ENCODE results near the gene SLC25A2.

SLC25A2 gene

DNA sequence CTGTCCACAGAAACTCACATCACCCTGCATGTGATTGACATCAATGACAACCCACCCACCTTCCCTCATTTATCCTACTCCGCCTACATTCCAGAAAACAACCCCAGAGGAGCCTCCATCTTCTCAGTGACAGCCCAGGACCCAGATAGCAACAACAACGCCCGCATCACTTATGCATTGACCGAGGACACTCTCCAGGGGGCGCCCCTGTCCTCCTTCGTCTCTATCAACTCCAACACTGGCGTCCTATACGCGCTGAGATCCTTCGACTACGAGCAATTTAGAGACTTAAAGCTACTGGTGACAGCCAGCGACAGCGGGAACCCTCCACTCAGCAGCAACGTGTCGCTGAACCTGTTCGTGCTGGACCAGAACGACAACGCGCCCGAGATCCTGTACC lies 41.5 kb upstream of the SLC25A2 start:
- Histone ChIP-seq H3K9me3 (ENCODE audit: control insufficient read depth, insufficient read depth, low read length) (peaks cover 9% of the 10 kb centered on the region; the same call in 1 of the 2 replicates), H3K4me2 (ENCODE audit: low read length) (no peak overlapping the region), H3K4me3 (ENCODE audit: low read length) (no peak overlapping the region), H4K20me1 (ENCODE audit: control insufficient read depth, insufficient read depth, low read depth, low read length) (no peaks in the 10 kb centered on the region), H3K27ac (ENCODE audit: low read depth, low read length) (no peak overlapping the region), H3K9me2 (replicated peaks; ENCODE audit: control insufficient read depth, low read length) (no peaks in the 10 kb centered on the region), H3K79me2 (ENCODE audit: control insufficient read depth, low read length) (no peaks in the 10 kb centered on the region), H3F3A (ENCODE audit: control insufficient read depth, insufficient read depth) (no peaks in the 10 kb centered on the region), H3K27me3 (ENCODE audit: control insufficient read depth, low read length) (no peaks in the 10 kb centered on the region), H3K4me1 (ENCODE audit: control insufficient read depth, low read length) (peaks cover 7% of the 10 kb centered on the region), H3K36me3 (ENCODE audit: control insufficient read depth, low read length) (no peaks in the 10 kb centered on the region)
- TF ChIP-seq EZH2phosphoT487 (IDR thresholded peaks at IDR 0.05; ENCODE audit: borderline replicate concordance, low read length), result no peak
- TF ChIP-seq, protein P1, sequence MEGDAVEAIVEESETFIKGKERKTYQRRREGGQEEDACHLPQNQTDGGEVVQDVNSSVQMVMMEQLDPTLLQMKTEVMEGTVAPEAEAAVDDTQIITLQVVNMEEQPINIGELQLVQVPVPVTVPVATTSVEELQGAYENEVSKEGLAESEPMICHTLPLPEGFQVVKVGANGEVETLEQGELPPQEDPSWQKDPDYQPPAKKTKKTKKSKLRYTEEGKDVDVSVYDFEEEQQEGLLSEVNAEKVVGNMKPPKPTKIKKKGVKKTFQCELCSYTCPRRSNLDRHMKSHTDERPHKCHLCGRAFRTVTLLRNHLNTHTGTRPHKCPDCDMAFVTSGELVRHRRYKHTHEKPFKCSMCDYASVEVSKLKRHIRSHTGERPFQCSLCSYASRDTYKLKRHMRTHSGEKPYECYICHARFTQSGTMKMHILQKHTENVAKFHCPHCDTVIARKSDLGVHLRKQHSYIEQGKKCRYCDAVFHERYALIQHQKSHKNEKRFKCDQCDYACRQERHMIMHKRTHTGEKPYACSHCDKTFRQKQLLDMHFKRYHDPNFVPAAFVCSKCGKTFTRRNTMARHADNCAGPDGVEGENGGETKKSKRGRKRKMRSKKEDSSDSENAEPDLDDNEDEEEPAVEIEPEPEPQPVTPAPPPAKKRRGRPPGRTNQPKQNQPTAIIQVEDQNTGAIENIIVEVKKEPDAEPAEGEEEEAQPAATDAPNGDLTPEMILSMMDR (IDR thresholded peaks at IDR 0.05; ENCODE audit: low read depth, low read length, poor library complexity, severe bottlenecking), result no peak

DNA sequence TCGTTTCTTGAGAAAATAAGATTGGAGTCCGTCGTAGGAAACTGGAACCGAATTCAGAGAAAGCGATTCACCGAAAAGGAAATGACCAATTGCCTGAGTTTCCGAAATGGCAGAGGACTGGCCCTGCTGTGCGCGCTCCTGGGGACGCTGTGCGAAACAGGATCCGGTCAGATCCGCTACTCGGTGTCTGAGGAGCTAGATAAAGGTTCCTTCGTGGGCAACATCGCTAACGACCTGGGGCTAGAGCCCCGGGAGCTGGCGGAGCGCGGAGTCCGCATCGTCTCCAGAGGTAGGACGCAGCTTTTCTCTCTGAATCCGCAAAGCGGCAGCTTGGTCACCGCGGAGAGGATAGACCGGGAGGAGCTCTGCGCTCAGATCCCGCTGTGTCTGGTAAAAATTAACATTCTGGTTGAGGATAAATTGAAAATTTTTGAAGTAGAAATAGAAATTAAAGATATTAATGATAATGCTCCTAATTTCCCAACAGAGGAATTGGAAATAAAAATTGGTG lies 40.2 kb upstream of the SLC25A2 start:
- Histone ChIP-seq H3K4me1 (ENCODE audit: control insufficient read depth, low read length) (no peaks in the 10 kb centered on the region), H3K27me3 (ENCODE audit: control insufficient read depth, low read length) (no peaks in the 10 kb centered on the region), H3K9me3 (ENCODE audit: control insufficient read depth, insufficient read depth, low read length) (peaks cover 18% of the 10 kb centered on the region; the same call in 1 of the 2 replicates), H4K20me1 (ENCODE audit: control insufficient read depth, insufficient read depth, low read depth, low read length) (no peaks in the 10 kb centered on the region), H3K36me3 (ENCODE audit: control insufficient read depth, low read length) (no peaks in the 10 kb centered on the region), H3K4me3 (ENCODE audit: low read length) (no peak overlapping the region), H3K79me2 (ENCODE audit: control insufficient read depth, low read length) (no peaks in the 10 kb centered on the region), H3K4me2 (ENCODE audit: low read length) (no peak overlapping the region), H3K27ac (ENCODE audit: low read depth, low read length) (no peak overlapping the region), H3F3A (ENCODE audit: control insufficient read depth, insufficient read depth) (no peaks in the 10 kb centered on the region), H3K9me2 (replicated peaks; ENCODE audit: control insufficient read depth, low read length) (no peaks in the 10 kb centered on the region)
- TF ChIP-seq, protein P1 (IDR thresholded peaks at IDR 0.05; ENCODE audit: low read depth, low read length, poor library complexity, severe bottlenecking), result no peak
- TF ChIP-seq EZH2phosphoT487 (IDR thresholded peaks at IDR 0.05; ENCODE audit: borderline replicate concordance, low read length), result no peak

DNA sequence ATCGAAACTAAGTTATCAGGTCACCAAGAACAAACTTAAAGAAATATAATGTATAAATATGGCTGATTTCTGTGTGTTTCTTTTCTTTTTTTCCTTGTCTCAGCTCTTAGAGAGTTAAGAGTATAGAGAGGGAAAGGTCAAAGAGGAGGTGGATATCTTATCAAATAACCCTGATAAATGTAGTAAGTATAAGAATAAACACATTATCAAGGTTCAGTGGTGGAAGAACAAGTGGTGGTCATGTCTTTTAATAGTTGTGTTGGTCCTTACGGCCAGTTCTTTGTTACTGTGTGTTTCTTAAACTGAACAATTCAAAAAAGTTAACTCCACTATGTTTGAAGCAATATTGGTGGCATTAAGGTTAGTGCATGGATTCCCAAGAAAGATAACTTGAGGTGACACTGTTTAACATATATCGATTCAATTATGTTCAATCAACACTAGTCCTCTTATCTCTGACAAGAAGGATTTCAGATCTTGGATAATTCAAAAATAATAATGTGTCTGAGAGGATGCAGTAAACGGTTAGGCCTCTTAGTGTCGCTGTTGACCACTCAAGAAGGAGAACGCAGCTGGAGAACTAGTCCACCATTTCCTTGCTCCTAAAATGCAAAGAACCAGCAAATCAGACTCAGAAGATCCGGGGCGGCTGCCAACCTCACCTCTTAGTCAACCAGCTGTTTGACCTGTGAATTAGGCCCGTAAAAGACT lies 39.5 kb upstream of the SLC25A2 start, which contains the start of gene PCDHGA3:
TSS of gene PCDHGA3 (plus strand) at position 588 of the 711 bp plus-strand sequence. CDS start 205 bp downstream, outside the sequence.
- H3K36me3 ChIP-seq (ENCODE audit: control insufficient read depth, low read length), result no peaks in the 10 kb centered on the region
- H3K27ac ChIP-seq (ENCODE audit: low read depth, low read length), result no peak within 1 kb of the TSS
- no peak within 1 kb of the TSS for H3K4me2 ChIP-seq (ENCODE audit: low read length)
- H3K79me2 ChIP-seq (ENCODE audit: control insufficient read depth, low read length), result no peaks in the 10 kb centered on the region
- H3K4me1 ChIP-seq (ENCODE audit: control insufficient read depth, low read length), result no peaks in the 10 kb centered on the region
- H4K20me1 ChIP-seq (ENCODE audit: control insufficient read depth, insufficient read depth, low read depth, low read length), result no peaks in the 10 kb centered on the region
- H3F3A ChIP-seq (ENCODE audit: control insufficient read depth, insufficient read depth), result no peaks in the 10 kb centered on the region
- peaks cover 23% of the 10 kb centered on the region; the same call in 1 of the 2 replicates for H3K9me3 ChIP-seq (ENCODE audit: control insufficient read depth, insufficient read depth, low read length)
- TF ChIP-seq, protein P1 (IDR thresholded peaks at IDR 0.05; ENCODE audit: low read depth, low read length, poor library complexity, severe bottlenecking), result peak; percentile 65
- TF ChIP-seq EZH2phosphoT487 (IDR thresholded peaks at IDR 0.05; ENCODE audit: borderline replicate concordance, low read length), result no peak
- H3K9me2 ChIP-seq (replicated peaks; ENCODE audit: control insufficient read depth, low read length), result no peaks in the 10 kb centered on the region
- H3K4me3 ChIP-seq (ENCODE audit: low read length), result no peak within 1 kb of the TSS
- H3K27me3 ChIP-seq (ENCODE audit: control insufficient read depth, low read length), result no peaks in the 10 kb centered on the region

Measured in DOHH2 (cell line).